ENCODE data around the gene EVX2.

EVX2 gene

DNA sequence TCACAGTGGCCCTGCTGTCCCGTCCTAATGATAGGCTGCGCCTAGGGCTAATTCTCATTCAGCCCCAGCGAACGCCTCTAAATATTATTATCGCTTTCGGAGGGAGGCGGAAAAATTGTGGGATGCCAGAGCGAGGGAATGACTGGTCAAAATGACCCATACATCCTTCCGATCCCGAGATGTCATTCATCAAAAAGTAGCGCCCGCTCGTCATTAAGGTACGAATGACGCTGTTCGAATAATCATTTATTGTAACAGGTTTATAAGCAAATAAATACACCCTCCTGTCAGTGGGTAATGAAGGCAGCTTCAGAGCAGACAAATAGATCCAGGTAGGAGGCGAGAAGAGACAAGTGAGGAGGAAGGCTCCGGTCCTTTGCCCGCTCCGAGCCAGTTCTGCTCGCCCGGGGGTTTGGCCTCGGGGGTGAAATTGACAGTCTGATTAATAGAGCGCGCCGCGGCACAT is at the start of gene EVX2:
TSS of gene EVX2 (minus strand) at position 167 of the 466 bp plus-strand sequence. CDS start 186 bp downstream, outside the sequence.
- no peak for DNase-seq (ENCODE audit: low spot score)

DNA sequence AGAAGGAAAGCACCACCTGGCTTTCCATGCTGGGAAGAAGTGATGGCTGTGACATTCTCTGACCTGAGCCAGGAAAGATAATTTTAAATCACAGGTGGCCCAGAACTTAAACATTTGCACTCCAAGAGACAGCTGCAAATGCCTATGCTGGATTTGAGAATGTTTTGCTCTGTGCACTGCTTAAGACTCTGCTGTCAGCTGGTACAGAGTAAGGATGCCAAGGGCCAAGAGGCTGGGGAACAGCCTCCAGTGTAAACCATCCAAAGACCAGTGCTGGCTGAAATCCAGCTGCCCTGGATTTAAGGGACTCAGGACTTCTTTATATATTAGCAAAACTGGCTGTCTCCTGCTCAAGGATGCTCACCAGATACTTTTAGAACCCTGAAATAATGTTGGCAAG is 49.6 kb upstream of the EVX2 start:
- DNase-seq (ENCODE audit: low spot score), result no peak

DNA sequence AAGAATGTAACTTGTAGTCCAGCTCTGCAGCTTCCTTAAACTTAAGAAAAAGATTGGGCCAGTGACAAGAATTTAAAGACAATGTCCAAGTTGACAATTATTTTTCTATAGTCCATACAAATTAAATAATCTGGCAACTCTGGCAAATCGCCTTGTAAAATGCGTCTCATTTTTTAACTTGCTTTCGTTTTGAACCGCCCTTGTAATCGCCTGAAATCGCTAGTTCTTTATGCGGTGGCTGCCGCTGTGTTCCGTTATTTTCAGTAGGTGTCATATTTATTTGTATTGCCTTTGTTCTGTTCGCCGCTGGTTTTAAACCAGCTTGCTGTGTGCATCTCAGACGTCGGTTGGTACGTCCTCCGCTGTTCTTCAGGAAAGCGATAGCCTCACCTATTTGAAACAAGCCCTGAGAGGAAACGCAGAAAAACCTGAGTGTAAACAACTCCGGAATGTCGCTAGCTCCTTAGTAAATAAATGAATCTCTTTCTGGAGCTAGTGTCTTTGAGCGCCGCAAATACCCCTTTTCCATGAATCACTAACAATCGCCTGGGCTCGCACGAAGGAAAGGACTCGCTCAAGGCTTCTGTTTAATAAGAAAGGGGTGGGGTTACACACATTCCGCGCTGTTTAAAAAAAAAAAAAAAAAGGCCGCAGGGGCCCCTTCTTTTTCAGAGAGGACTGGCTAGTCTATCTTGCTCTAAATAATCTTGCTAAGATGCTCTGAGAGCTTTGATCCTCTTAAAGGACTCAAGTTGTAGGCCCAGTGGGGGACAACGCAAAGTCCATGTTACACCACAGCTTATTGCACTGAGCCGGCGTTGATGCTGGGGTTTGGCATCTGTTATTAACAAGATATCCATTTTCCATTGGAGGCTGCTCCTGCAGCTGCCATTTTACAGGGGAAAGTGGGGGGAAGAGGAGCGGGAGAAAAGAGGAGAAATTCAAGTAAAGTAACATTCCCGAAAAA is 48.7 kb upstream of the EVX2 start:
- DNase-seq (ENCODE audit: low spot score), result no peak

DNA sequence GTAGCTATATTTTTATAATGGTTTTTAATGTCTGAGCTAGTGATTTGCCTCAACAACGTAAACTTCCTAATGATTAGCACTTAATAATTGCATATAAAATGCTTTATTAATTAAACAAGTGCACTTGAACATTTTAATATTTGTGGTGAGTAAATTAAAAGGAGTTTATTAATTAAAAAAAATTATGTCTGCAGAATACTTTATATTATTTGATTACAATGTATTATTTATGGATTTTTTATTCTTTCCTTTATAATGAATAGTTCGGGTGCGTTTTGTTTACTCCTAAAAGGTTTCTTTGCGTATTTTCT is 48.0 kb upstream of the EVX2 start:
- no peak for DNase-seq (ENCODE audit: low spot score)

DNA sequence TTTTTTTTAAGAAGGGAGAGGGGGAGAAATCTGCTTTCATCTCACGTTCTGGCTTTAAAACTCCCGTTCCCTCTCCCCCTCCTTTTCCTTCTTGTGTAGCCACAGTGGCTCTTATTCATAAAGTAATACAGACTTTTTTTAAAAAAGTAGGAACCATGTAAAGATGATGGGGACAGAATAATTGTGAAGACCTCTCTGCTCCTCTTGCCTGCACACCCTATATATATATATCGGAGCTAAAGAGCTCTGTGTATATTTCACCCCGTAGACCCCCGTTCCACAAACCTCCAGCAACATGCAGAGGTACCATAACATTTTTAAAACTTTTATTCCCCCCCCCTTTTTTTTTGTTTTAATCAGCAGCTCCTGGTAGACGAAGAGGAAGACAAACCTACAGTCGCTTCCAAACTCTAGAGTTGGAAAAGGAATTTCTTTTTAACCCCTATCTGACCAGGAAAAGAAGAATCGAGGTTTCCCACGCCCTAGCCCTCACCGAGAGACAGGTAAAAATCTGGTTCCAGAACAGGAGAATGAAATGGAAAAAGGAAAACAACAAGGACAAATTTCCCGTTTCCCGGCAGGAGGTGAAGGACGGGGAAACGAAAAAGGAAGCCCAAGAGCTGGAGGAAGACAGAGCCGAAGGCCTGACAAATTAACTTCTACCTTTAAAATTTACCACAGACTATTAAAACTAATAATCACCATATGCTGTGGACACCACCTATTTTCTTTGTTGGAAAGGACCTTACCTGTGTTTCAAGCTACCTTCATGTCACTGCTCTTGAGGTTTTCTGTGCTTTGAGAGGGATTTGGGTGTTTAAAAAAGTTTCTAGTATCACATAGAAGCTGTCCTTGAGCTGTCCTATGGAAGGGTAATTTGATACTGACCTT is 47.4 kb upstream of the EVX2 start:
- no peak for DNase-seq (ENCODE audit: low spot score)

DNA sequence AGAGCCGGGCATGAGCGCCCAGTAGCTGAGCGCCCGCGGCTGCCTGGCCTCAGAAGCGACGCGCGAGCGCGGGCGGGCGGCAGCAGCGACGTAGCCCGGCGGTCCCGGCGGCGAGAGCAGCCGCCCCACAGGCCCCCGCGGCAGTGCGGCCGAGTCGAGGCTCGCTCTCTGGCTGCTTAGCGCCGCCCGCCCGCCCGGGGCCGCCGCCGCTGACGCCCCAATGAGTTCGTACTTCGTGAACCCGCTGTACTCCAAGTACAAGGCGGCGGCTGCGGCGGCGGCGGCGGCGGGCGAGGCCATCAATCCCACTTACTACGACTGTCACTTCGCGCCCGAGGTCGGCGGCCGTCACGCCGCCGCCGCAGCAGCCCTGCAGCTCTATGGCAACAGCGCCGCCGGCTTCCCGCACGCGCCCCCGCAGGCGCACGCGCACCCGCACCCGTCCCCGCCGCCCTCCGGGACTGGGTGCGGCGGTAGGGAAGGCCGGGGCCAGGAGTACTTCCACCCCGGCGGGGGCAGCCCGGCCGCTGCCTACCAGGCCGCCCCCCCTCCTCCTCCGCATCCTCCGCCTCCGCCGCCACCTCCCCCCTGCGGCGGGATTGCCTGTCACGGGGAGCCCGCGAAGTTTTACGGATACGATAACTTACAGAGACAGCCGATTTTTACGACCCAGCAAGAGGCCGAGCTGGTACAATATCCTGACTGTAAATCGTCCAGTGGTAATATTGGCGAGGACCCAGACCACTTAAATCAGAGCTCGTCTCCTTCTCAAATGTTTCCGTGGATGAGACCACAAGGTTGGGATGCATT is 46.6 kb upstream of the EVX2 start:
- no peak for DNase-seq (ENCODE audit: low spot score)

DNA sequence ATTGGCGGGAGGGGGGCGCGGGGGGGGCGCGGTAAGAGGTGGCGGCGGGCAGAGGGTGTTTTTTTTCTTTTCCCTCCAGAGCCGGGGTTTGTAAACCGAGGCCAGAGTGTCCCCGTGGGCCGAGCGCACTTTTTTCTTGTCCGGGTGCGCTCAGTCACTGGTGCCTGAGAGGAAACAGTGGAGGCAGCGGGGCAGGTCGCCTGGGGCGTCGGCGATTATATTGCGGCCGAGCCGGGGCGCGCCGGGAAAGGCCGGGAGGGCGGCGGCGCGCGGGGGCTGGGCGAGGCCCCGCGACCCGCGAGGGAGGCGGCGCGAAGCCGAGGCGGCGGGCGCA is 46.0 kb upstream of the EVX2 start:
- DNase-seq (ENCODE audit: low spot score), result no peak

DNA sequence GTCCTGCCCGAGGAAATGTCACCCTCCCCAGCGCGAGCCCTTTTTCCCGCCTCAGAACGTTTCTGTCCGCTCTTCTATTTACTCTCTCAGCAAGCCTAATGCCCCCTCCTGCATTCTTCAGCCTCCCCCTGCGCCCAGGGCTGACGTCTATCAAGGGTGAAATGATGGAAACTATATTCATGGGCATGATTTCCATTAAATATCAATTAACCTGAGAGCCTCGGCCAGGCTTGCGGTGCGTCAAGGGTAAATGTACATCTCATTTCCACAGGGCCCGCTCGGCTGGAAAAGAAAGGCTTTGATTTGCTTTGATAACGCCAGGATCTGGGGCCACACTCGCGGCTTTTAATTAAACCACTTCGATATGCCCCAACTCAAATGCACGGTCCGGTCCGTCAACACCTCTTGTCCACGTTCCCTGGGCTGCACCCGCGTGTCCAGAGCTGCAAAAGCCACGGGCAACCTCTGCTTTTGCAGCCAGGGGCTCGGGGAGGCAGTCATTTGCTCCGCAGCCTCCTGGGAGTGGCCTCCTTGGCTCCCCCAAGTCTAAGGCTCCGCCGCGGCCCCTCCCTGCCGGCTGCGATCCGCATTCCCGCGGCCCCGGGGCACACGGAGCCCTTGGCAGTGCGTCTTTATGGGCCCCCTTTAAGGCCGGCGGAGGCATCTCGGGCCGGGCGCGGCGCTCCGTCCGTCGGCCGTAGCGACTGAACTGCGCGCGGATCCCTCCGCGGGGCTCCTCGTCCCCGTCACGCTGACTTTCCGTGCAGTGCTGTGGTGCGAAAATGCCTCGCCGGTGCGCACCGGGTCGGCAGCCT is 45.4 kb upstream of the EVX2 start, which contains the start of gene HOXD8:
TSS of gene HOXD8 (plus strand) at position 724 of the 815 bp plus-strand sequence. CDS start 662 bp downstream, outside the sequence.
- DNase-seq (ENCODE audit: low spot score), result no peak

DNA sequence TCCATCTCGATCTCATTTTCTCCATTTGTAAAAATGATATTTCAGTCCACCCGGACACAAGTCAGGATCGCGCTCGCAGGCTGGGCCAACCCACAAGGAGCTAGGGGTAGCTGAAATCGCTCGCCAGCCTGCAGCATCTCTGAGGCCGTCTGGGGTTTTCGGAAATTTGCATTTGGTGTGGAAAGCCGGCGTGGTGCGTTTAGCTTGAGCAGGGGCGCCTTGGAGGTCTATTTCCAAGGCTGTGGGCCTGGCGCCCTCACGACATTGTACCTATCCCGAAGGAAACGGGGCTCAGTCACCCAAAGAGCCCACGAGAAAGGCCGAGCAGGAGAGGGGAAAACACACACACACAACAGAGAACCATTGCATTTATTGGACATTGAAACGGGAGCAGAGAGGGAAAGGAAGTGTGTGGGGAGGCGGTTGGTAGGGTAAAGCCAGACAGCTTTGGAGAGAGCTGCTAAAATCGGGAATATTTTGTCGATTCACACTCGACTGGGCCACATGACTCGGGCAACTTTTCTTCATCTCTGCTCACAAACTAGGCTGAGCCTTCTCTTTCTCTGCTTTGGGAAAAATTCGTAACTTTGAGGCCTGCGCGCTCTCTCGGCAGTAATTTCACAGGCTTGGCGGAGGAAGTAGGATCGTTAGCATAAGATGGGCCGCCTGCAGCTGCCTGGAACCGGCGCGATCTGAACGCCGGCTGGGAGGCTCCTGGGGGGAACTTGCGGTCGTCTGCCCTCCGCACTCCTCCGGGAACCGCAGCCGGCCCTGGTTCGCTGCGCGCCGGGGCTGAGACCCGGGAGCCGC is 44.6 kb upstream of the EVX2 start:
- no peak for DNase-seq (ENCODE audit: low spot score)

DNA sequence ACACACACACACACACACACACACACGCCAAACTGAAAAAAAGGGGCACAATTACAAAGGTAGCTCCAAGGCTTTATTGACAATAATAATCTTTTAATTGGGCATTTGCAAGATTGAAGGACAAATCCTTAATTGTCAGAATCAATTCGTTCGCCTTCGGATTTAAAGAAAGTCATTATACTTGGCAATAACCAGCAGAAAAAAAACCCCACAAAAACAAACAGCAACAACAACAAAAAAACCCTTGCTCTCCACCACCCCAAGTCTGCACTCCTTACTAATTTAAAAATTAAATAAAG is 44.0 kb upstream of the EVX2 start:
- no peak for DNase-seq (ENCODE audit: low spot score)

DNA sequence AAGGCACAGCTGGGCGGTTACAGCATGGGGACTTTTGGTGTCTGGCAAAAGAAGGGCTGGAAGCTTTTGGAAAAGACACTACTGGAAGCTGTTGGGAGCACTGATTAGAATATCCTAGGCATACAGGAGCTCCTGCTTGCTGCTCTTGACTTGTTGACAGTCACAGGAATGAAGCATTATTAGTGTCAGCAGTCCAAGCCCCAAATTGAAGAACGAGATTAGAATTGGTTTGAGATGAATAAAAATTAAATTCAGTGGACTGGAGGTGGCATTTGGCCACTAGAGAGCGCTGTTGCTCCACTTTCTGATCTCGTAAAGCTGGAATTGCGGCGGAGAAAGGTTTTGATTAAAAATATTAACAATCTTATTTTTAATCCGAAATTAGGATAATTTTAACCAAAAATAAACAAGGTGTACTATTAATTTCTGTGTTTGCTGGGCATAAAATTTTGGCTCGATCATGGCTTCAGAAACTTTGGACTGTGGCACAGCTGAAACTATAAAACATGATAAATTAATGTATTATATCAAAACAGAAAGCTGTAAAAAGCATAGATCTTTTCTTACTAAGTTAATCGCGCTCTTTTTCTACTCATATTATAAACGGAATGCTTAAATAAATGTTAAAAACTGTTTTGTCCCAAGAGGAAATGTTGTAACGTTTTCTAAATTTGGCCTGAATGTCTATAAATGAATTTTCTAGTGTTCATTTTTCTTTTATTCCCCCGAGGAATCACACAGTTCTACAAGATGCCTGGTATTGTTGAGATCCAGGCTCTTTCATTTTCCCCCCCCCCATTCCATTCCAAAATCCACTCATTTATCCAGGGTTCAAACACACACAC is 43.4 kb upstream of the EVX2 start:
- DNase-seq (ENCODE audit: low spot score), result peak; percentile 67

DNA sequence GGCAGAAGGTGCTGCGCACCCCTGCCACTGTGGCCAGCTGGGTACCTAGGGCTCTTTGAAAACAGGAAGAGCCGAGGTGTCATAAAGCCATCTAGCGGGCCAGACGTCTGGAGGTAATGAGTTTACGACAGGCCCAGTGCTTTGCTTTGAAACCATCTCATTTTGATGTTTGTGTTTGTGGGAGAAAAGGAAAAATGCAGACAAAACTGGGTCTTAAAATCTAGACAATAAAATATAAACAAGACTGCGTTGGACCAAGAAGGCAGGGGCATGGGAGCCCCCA is 42.0 kb upstream of the EVX2 start:
- DNase-seq (ENCODE audit: low spot score), result no peak

DNA sequence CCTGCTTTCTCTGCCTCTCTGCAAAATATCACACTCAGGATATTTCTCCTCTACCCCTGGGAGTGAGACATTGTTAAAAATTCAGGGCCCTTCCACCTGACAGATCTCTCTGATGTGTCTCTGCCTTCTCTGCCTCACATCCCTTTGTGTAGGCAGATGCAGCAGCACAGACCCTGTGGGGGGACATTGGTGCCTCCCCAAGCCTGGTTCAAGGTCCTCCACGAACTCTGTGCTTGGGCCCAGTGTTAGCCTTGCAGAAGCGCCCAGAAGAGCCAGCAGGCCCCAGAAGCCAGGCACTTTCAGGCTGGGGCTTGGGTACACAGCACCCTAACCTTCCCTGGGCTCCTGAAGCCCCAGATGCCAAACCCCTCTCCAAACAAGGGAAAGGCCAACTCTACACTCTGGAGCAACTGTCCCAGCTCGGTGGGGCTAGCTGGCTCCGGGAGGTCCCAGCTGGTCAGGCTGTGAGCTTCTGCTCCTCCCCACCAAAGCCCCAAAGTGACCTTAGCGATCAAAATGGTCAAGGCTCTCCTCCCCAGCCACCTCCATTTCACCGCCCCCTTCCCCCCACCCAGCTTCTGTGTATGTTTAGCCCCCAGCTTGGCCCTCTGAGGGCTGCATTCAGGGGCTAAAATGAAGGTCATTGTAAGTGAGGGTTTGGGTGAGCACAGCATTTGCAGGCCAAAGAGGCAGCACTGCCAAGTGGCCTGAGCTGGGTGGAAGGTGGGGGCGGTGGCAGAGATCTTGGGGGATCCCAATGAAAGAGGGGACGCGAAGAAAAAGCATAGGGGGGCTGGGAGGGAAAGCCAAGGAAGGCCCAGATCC is 41.4 kb upstream of the EVX2 start:
- no peak for DNase-seq (ENCODE audit: low spot score)

DNA sequence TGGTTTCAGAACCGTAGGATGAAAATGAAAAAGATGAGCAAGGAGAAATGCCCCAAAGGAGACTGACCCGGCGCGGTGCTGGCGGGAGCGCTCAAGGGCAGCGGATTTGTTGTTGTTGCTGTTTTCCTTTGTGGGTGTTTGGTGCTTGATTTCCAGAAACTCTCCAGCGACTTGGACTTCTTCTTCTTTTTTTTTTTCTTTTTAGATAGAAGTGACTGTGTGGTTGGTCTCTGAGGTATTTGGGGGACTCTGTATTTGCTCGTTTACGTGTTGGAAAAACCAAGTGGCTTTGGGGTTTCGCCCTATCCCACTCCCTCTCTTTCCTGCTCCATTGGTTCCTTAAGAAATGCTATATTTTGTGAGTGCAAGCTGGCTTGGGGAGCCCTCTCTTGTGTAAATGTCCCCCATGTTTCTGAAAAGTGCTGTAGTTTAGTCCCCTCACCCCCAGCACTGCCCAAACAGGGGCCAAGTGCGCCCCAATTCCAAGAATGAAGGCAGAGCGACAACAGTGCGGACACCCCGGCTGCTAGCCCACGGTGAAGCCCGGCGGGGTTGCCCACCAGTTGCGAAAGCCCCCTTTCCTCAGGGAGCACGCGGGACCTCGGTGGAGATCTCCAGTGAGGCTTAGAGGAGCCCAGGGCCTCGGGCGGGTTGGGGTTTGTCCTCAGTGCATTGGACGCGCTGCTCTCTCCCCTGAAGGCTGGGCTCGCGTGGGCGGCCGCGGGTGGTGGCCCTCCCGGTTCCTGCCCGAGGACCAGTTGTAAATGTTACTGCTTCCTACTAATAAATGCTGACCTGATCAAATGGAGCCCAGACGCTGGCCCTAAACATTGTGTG is 40.6 kb upstream of the EVX2 start:
- DNase-seq (ENCODE audit: low spot score), result no peak

DNA sequence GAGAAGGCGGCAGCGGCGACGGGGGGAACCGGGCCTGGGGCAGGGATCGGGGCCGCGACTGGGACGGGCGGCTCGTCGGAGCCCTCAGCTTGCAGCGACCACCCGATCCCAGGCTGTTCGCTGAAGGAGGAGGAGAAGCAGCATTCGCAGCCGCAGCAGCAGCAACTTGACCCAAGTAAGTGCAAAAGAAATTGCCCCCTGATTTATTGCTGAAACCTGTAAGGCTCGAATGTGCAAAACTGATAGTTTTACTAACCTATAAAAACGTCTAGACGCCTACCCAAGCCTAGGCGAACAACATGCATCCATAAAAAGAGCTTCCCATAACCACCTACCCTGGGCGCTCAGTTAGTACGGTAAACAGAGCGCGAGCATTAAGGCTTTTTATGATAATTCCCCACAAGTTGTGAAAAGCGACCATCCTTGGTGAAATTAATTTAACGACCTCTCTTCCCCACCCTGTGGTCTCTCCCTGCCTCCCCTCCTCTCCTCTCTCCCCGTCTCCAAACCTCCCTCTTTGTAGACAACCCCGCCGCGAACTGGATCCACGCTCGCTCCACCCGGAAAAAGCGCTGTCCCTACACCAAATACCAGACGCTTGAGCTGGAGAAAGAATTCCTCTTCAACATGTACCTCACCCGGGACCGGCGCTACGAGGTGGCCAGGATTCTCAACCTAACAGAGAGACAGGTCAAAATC is 39.8 kb upstream of the EVX2 start:
- DNase-seq (ENCODE audit: low spot score), result no peak

DNA sequence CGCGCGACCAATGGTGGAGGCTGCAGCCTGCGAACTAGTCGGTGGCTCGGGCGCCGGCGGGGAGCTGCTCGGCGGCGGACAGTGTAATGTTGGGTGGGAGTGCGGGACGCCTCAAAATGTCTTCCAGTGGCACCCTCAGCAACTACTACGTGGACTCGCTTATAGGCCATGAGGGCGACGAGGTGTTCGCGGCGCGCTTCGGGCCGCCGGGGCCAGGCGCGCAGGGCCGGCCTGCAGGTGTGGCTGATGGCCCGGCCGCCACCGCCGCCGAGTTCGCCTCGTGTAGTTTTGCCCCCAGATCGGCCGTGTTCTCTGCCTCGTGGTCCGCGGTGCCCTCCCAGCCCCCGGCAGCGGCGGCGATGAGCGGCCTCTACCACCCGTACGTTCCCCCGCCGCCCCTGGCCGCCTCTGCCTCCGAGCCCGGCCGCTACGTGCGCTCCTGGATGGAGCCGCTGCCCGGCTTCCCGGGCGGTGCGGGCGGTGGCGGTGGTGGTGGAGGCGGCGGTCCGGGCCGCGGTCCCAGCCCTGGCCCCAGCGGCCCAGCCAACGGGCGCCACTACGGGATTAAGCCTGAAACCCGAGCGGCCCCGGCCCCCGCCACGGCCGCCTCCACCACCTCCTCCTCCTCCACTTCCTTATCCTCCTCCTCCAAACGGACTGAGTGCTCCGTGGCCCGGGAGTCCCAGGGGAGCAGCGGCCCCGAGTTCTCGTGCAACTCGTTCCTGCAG is 39.1 kb upstream of the EVX2 start, which contains the start of gene HOXD9:
TSS of gene HOXD9 (plus strand) at position 37 of the 728 bp plus-strand sequence. CDS start at position 87, 50 bp downstream.
- DNase-seq (ENCODE audit: low spot score), result peak; percentile 31
